Neural cell (in vitro differentiated cells): ENCODE measurements around the gene LANCL2. TPM values are rescaled to one million over a fixed set of nuclear protein-coding genes. Genes with fewer than 3 reads are reported as not detected.

Experiments used
- H2AFZ ChIP-seq: fragments of 200-600, 300-800 bp; sonication (generic), shearing (Covaris generic); 2 replicates; pipeline ENCODE4 v1.6.0; 2014; ENCODE audit warnings: low read depth, mild to moderate bottlenecking, antibody characterized with exemption, low read length, moderate library complexity
- H3F3A ChIP-seq: fragments of 200-600 bp; shearing (Covaris generic); 2 replicates; pipeline ENCODE4 v1.6.1; 2016; ENCODE audit warnings: mild to moderate bottlenecking, moderate library complexity, mixed read lengths, antibody characterized with exemption, low read length; ENCODE audit not compliant: insufficient read depth, poor library complexity, severe bottlenecking
- H3K27ac ChIP-seq: fragments of 200-600, 300-800 bp; sonication (generic), shearing (Covaris generic); 2 replicates; pipeline ENCODE4 v1.5.1; 2014; ENCODE audit warnings: mild to moderate bottlenecking, low read length, moderate library complexity
- H3K27me3 ChIP-seq: fragments of 300-800, 200-600 bp; sonication (generic), shearing (Covaris generic); 2 replicates; pipeline ENCODE4 v1.6.0; 2014; ENCODE audit warnings: mild to moderate bottlenecking, low read depth, low read length, moderate library complexity; ENCODE audit not compliant: insufficient read depth
- H3K36me3 ChIP-seq: fragments of 300-800, 200-600 bp; sonication (generic), shearing (Covaris generic); 2 replicates; pipeline ENCODE4 v1.5.1; 2014; ENCODE audit warnings: mild to moderate bottlenecking, antibody characterized with exemption, low read length, moderate library complexity; ENCODE audit not compliant: insufficient read depth
- H3K4me2 ChIP-seq: fragments of 300-800, 200-600 bp; sonication (generic), shearing (Covaris generic); 2 replicates; pipeline ENCODE4 v1.6.0; 2014; ENCODE audit warnings: mild to moderate bottlenecking, low read length
- H3K4me3 ChIP-seq: fragments of 300-800, 200-600 bp; sonication (generic), shearing (Covaris generic); 2 replicates; pipeline ENCODE4 v1.5.1; 2014; ENCODE audit warnings: mild to moderate bottlenecking, low read length, moderate library complexity
- H3K79me2 ChIP-seq: fragments of 200-600 bp; shearing (Covaris generic); replicated peaks from 2 replicates; pipeline ENCODE4 v1.6.0; 2014; ENCODE audit warnings: mild to moderate bottlenecking, low read length, moderate library complexity; ENCODE audit not compliant: insufficient read depth
- H3K9ac ChIP-seq: fragments of 300-800, 200-600 bp; sonication (generic), shearing (Covaris generic); 2 replicates; pipeline ENCODE4 v1.6.1; 2016; ENCODE audit warnings: mild to moderate bottlenecking, low read length, mixed read lengths
- H3K9me2 ChIP-seq: fragments of 200-600 bp; shearing (Covaris generic); 2 replicates; pipeline ENCODE4 v1.6.1; 2016; ENCODE audit warnings: mild to moderate bottlenecking, low read length, mixed read lengths; ENCODE audit not compliant: insufficient read depth
- H3K9me3 ChIP-seq: fragments of 200-600, 300-800 bp; sonication (generic), shearing (Covaris generic); 2 replicates; pipeline ENCODE4 v1.6.1; 2016; ENCODE audit warnings: mild to moderate bottlenecking, mixed run types, low read length, moderate library complexity, mixed read lengths
- H4K20me1 ChIP-seq: fragments of 200-600 bp; shearing (Covaris generic); 2 replicates; pipeline ENCODE4 v1.6.1; 2016; ENCODE audit warnings: mild to moderate bottlenecking, mixed run types; ENCODE audit not compliant: insufficient read depth
- CTCF ChIP-seq: fragments of 450-650 bp; IDR thresholded peaks from 2 replicates; pipeline ENCODE4 v1.5.1; 2014; ENCODE audit warnings: antibody characterized with exemption, mild to moderate bottlenecking, moderate library complexity; ENCODE audit not compliant: poor library complexity, severe bottlenecking
- EP300 ChIP-seq: fragments of 450-650 bp; conservative IDR thresholded peaks from 2 replicates; pipeline ENCODE4 v1.6.1; 2014; ENCODE audit warnings: antibody characterized with exemption, mild to moderate bottlenecking, moderate library complexity; ENCODE audit not compliant: poor library complexity, severe bottlenecking
- EZH2 ChIP-seq: fragments of 200-600, 300-800 bp; shearing (Covaris generic), sonication (generic); IDR thresholded peaks from 2 replicates; pipeline ENCODE4 v1.6.1; 2014; ENCODE audit warnings: antibody characterized with exemption, low read length, borderline replicate concordance, mild to moderate bottlenecking; ENCODE audit not compliant: insufficient read depth, poor library complexity, severe bottlenecking
- MXI1 ChIP-seq: fragments of 450-650 bp; conservative IDR thresholded peaks from 2 replicates; pipeline ENCODE4 v1.6.1; 2014; ENCODE audit warnings: antibody characterized with exemption, mild to moderate bottlenecking; ENCODE audit not compliant: poor library complexity, severe bottlenecking
- POLR2AphosphoS5 ChIP-seq: IDR thresholded peaks from 2 replicates; pipeline ENCODE4 v1.6.1; 2012
- RAD21 ChIP-seq: fragments of 450-650 bp; conservative IDR thresholded peaks from 2 replicates; pipeline ENCODE4 v1.6.1; 2014; ENCODE audit warnings: antibody characterized with exemption, mild to moderate bottlenecking, moderate library complexity
- REST ChIP-seq: IDR thresholded peaks from 2 replicates; pipeline ENCODE4 v1.6.1; 2012; ENCODE audit warnings: borderline replicate concordance
- SMC3 ChIP-seq: fragments of 450-650 bp; conservative IDR thresholded peaks from 2 replicates; pipeline ENCODE4 v1.6.1; 2014; ENCODE audit warnings: antibody characterized with exemption, mild to moderate bottlenecking, moderate library complexity; ENCODE audit not compliant: poor library complexity
- TAF1 ChIP-seq: IDR thresholded peaks from 2 replicates; pipeline ENCODE4 v1.6.1; 2012; ENCODE audit warnings: low read depth
- polyA plus RNA-seq: library from polyadenylated mRNA; depleted of rRNA; stranded (reverse); fragments of >200 nt; gene quantifications from 2 replicates; pipeline ENCODE4 v1.2.3, GENCODE V29; 2014

The LANCL2 gene
- polyA plus RNA-seq, 1 donor from 2014 or later, result 51.2 TPM

- Histone ChIP-seq H2AFZ (no peak overlapping the region), H3K79me2 (no peaks in the 10 kb centered on the region), H4K20me1 (no peaks in the 10 kb centered on the region), H3K9me3 (no peaks in the 10 kb centered on the region), H3F3A (no peaks in the 10 kb centered on the region), H3K9ac (no peak overlapping the region), H3K4me3 (no peak overlapping the region), H3K4me2 (no peak overlapping the region), H3K27ac (no peak overlapping the region), H3K27me3 (no peaks in the 10 kb centered on the region), H3K9me2 (no peaks in the 10 kb centered on the region), H3K36me3 (peaks cover 7% of the 10 kb centered on the region)
- TF ChIP-seq EP300 (no peak), CTCF (no peak), POLR2AphosphoS5 (no peak), SMC3 (no peak), TAF1 (no peak), RAD21 (no peak), EZH2 (no peak), MXI1 (no peak)
Observed at GRCh38 chr7:55463686-55464262, 98.6 kb downstream of the LANCL2 start.

- H3K4me3 ChIP-seq, result no peak overlapping the region
- H3K4me2 ChIP-seq, result no peak overlapping the region
- no peak overlapping the region for H3K27ac ChIP-seq
- no peak overlapping the region for H2AFZ ChIP-seq
- no peak overlapping the region for H3K9ac ChIP-seq
- H3K9me2 ChIP-seq, result no peaks in the 10 kb centered on the region
- H3K27me3 ChIP-seq, result no peaks in the 10 kb centered on the region
- H3K9me3 ChIP-seq, result no peaks in the 10 kb centered on the region
- no peaks in the 10 kb centered on the region for H3F3A ChIP-seq
- H4K20me1 ChIP-seq, result no peaks in the 10 kb centered on the region
- peaks cover 7% of the 10 kb centered on the region for H3K36me3 ChIP-seq
- no peaks in the 10 kb centered on the region for H3K79me2 ChIP-seq
- TF ChIP-seq SMC3 (no peak), TAF1 (no peak), REST (no peak)
Observed at GRCh38 chr7:55464422-55464821, 99.3 kb downstream of the LANCL2 start.
